Peyer's patch (tissue), 4 donors: ENCODE results near the gene CNOT1. TPM values are rescaled to one million over a fixed set of nuclear protein-coding genes. Genes with fewer than 3 reads are reported as not detected.
"Not testable (repeated sequence)": the region's sequence is repeated elsewhere in the genome, so short reads cannot be mapped to it uniquely, and the experiment has no call there.

Experiments
- DNase-seq, 3 donors: peaks; one replicate each; pipeline ENCODE4 v3.0.0-alpha.2; 2017 to 2019
- H3K27ac ChIP-seq, 4 donors: fragments of 200-600 bp; sonication (generic); one replicate each; pipeline ENCODE4 v1.5.1; 2016 to 2019
- H3K27me3 ChIP-seq, 2 donors: fragments of 200-600 bp; sonication (generic); one replicate each; pipeline ENCODE4 v1.5.1; 2019
- H3K36me3 ChIP-seq, 3 donors: fragments of 200-600 bp; sonication (generic); one replicate each; pipeline ENCODE4 v1.5.1; 2016 to 2019
- H3K4me1 ChIP-seq, 4 donors: fragments of 200-600 bp; sonication (generic); one replicate each; pipeline ENCODE4 v1.5.1; 2016 to 2019
- H3K4me3 ChIP-seq, 4 donors: fragments of 200-600 bp; sonication (generic); 1 replicate in 3 of 4; 2 replicates in 1 of 4; pipeline ENCODE4 v1.5.1; 2016 to 2019; ENCODE audit warnings: mild to moderate bottlenecking in 1 of 4
- H3K9me3 ChIP-seq, 4 donors: fragments of 200-600 bp; sonication (generic); one replicate each; pipeline ENCODE4 v1.5.1; 2016 to 2019; ENCODE audit warnings: mild to moderate bottlenecking in 1 of 4
- CTCF ChIP-seq, 6 experiments: fragments of 450-650 bp in 4 of 6; fragments of 200-600 bp in 2 of 6; sonication (generic) in 1 of 6; IDR thresholded peaks; one replicate each; pipeline ENCODE4 v1.5.1; 2017 to 2019; ENCODE audit warnings: antibody characterized with exemption in 6 of 6, mild to moderate bottlenecking in 3 of 6, moderate library complexity in 1 of 6
- POLR2A ChIP-seq, 2 donors: fragments of 450-650 bp; IDR thresholded peaks; one replicate each; pipeline ENCODE4 v1.5.1; 2017; ENCODE audit warnings: antibody characterized with exemption in 2 of 2, mild to moderate bottlenecking in 2 of 2, moderate library complexity in 2 of 2
- total RNA-seq, 4 donors: library from RNA; depleted of rRNA; stranded (reverse); fragments of >200 nt; gene quantifications; one replicate each; pipeline ENCODE4 v1.1.0, GENCODE V29; 2016

Gene CNOT1
- total RNA-seq, 4 donors from 2014 or later: 165 to 211 (median 190) TPM

- Histone ChIP-seq H3K4me3 (no peak overlapping the region), H3K27me3 (no peaks in the 10 kb centered on the region), H3K4me1 (peaks cover 0 to 1% (median 0%) of the 10 kb centered on the region in 4 donors), H3K9me3 (no peaks in the 10 kb centered on the region), H3K36me3 (no peaks in the 10 kb centered on the region), H3K27ac (peak overlapping the region in 1 of 4 donors; percentile 22)
- TF ChIP-seq CTCF (IDR thresholded peaks at IDR 0.05) (peak in 3 of 6 experiments; percentile 8 to 24 (median 16)), POLR2A (IDR thresholded peaks at IDR 0.05) (no peak)
- DNase-seq: peak in 2 of 3 donors; percentile 36 to 65
Measured at GRCh38 chr16:58494981-58495520, 134.6 kb downstream of the CNOT1 start.

- DNase-seq: no peak
- H3K4me3 ChIP-seq: no peak overlapping the region
- no peaks in the 10 kb centered on the region for H3K4me1 ChIP-seq
- H3K9me3 ChIP-seq: no peaks in the 10 kb centered on the region
- no peak for TF ChIP-seq POLR2A (IDR thresholded peaks at IDR 0.05)
- TF ChIP-seq CTCF (IDR thresholded peaks at IDR 0.05): no peak
- no peaks in the 10 kb centered on the region for H3K36me3 ChIP-seq
- no peak overlapping the region for H3K27ac ChIP-seq
- no peaks in the 10 kb centered on the region for H3K27me3 ChIP-seq
Measured at GRCh38 chr16:58493756-58494431, 135.7 kb downstream of the CNOT1 start.

- Histone ChIP-seq H3K4me1 (peaks cover 0 to 2% (median 0%) of the 10 kb centered on the region in 4 donors), H3K36me3 (no peaks in the 10 kb centered on the region), H3K27ac (no peak overlapping the region), H3K4me3 (no peak overlapping the region), H3K9me3 (no peaks in the 10 kb centered on the region), H3K27me3 (no peaks in the 10 kb centered on the region)
- no peak for DNase-seq
- TF ChIP-seq CTCF (IDR thresholded peaks at IDR 0.05): no peak
Measured at GRCh38 chr16:58492735-58493134, 136.9 kb downstream of the CNOT1 start.

GRCh38 chr16:58492066-58492465 lies 137.6 kb downstream of the CNOT1 start:
- no peaks in the 10 kb centered on the region for H3K9me3 ChIP-seq
- no peaks in the 10 kb centered on the region for H3K36me3 ChIP-seq
- TF ChIP-seq POLR2A (IDR thresholded peaks at IDR 0.05): no peak
- TF ChIP-seq CTCF (IDR thresholded peaks at IDR 0.05): no peak
- H3K4me1 ChIP-seq: peaks cover 0 to 7% (median 0%) of the 10 kb centered on the region in 4 donors
- H3K27me3 ChIP-seq: no peaks in the 10 kb centered on the region
- DNase-seq: no peak
- H3K27ac ChIP-seq: no peak overlapping the region
- no peak overlapping the region for H3K4me3 ChIP-seq

DNA sequence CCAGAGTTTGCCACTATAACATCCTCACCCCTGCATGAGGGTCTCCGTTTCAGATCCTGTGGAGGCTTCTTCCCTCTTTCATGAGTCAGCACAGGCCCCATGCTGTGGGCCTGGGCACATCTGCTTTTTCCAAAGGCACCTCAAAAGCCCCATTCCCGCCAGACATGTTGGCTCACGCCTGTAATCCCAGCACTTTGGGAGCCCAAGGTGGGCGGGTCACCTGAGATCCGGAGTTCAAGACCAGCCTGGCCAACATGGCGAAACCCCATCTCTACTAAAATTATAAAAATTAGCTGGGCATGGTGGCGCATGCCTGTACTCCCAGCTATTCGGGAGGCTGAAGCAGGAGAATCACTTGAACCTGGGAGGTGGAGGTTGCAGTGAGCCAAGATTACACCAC lies 139.1 kb downstream of the CNOT1 start:
- not testable (repeated sequence) for H3K4me1 ChIP-seq, H3K27ac ChIP-seq, H3K4me3 ChIP-seq, H3K9me3 ChIP-seq, H3K27me3 ChIP-seq, DNase-seq, H3K36me3 ChIP-seq

DNA sequence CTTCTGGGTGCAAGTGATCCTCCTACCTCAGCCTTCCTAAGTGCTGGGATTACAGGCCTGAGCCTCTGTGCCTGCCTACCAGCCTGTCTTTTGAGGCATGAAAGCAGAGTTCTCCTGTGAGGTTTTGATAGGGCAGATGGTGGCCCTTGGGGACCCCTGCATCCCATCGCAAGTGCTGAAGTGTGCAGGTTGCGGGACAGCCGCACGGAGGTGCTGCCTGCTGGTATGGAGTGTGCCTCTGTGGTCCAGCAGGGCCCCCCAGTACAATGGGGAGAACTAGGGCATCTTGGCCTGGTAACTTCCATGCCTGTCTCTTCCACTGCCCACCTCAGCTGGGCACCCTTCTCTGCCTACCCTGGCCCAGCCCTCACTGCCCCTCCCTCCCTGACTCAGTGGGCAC lies 139.6 kb downstream of the CNOT1 start:
- no peaks in the 10 kb centered on the region for H3K36me3 ChIP-seq
- H3K9me3 ChIP-seq: no peaks in the 10 kb centered on the region
- no peaks in the 10 kb centered on the region for H3K27me3 ChIP-seq
- H3K4me1 ChIP-seq: peaks cover 0 to 7% (median 0%) of the 10 kb centered on the region in 4 donors
- no peak overlapping the region for H3K4me3 ChIP-seq
- no peak overlapping the region for H3K27ac ChIP-seq
- no peak for DNase-seq
- TF ChIP-seq CTCF (IDR thresholded peaks at IDR 0.05) (no peak), POLR2A (IDR thresholded peaks at IDR 0.05) (no peak)
